ENCODE data around the gene PTF1A. TPM values are rescaled to one million over a fixed set of nuclear protein-coding genes. Genes with fewer than 3 reads are reported as not detected.

The PTF1A gene
- total and polyA plus RNA-seq, 10 of the 15 experiments (the other 5 are each of a cell fraction or from before 2014, with no cell fraction given), result not detected

DNA sequence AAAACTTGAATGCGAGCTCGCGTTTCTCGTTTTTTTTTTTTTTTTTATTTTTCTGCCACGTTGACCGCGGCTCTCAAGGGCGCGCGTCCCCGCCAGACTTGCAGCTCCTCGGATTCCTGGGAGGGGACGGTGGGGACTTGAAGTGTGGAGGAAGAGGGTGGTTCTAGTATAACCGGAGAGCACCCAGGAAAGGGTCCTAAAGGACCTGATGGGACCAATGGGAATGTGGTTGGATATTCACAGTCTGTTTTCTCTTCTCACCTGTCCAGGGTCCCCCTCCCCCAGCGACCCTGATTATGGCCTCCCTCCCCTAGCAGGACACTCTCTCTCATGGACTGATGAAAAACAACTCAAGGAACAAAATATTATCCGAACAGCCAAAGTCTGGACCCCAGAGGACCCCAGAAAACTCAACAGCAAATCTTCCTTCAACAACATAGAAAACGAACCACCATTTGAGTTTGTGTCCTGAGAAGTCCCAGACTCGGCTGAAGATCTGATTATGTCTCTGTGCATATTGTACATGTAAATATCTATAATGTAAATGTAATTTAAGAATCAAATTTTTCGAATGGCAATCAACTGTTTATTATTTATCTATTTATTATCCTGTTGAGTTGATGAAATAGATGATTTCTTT, 1.4 kb downstream of the PTF1A start:
- ChIA-PET CTCF (no interaction called here), POLR2A (interaction anchor here (0.6 kb wide), 1 partner anchor 56 kb away, joined by 3 read pairs; no protein-coding TSS in a partner anchor), SMC1A (ENCODE audit: uncharacterized antibody, unreplicated experiment) (no interaction called here), RAD21 (ENCODE audit: unreplicated experiment) (no interaction called here)
- H3K27me3 ChIP-seq (replicated peaks in 1 of 2; ENCODE audit: control insufficient read depth in 2 of 2, insufficient read depth in 2 of 2, low read length in 1 of 2), result peaks cover 0 to 6% of the 10 kb centered on the region in 2 experiments
- H3K79me2 ChIP-seq (ENCODE audit: control insufficient read depth, insufficient read depth, low read length), result no peaks in the 10 kb centered on the region
- 25% methylated on average over 19 of the region's 19 CpGs for WGBS (ENCODE audit: insufficient coverage, insufficient replicate concordance, low lambda C conversion rate, missing lambda C conversion rate)
- ATAC-seq, result no peak
- no peaks in the 10 kb centered on the region for H3K9me3 ChIP-seq (replicated peaks; ENCODE audit: control insufficient read depth, insufficient read depth, low read length)
- no peaks in the 10 kb centered on the region for H3K4me1 ChIP-seq (ENCODE audit: control insufficient read depth, insufficient read depth, low read length)
- H3K4me3 ChIP-seq, result no peak overlapping the region
- DNase-seq (ENCODE audit: low read depth, low spot score), result no peak
- TF ChIP-seq, protein P1, sequence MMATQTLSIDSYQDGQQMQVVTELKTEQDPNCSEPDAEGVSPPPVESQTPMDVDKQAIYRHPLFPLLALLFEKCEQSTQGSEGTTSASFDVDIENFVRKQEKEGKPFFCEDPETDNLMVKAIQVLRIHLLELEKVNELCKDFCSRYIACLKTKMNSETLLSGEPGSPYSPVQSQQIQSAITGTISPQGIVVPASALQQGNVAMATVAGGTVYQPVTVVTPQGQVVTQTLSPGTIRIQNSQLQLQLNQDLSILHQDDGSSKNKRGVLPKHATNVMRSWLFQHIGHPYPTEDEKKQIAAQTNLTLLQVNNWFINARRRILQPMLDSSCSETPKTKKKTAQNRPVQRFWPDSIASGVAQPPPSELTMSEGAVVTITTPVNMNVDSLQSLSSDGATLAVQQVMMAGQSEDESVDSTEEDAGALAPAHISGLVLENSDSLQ (IDR thresholded peaks at IDR 0.05), result no peak
- TF ChIP-seq SIN3A (IDR thresholded peaks at IDR 0.05; ENCODE audit: low read depth, low read length), result no peak
- TF ChIP-seq NFIC (IDR thresholded peaks at IDR 0.05; ENCODE audit: low read depth, low read length), result no peak
- no peak for TF ChIP-seq ZNF274 (IDR thresholded peaks at IDR 0.05; ENCODE audit: insufficient read depth, insufficient read length)
- TF ChIP-seq, protein P2, sequence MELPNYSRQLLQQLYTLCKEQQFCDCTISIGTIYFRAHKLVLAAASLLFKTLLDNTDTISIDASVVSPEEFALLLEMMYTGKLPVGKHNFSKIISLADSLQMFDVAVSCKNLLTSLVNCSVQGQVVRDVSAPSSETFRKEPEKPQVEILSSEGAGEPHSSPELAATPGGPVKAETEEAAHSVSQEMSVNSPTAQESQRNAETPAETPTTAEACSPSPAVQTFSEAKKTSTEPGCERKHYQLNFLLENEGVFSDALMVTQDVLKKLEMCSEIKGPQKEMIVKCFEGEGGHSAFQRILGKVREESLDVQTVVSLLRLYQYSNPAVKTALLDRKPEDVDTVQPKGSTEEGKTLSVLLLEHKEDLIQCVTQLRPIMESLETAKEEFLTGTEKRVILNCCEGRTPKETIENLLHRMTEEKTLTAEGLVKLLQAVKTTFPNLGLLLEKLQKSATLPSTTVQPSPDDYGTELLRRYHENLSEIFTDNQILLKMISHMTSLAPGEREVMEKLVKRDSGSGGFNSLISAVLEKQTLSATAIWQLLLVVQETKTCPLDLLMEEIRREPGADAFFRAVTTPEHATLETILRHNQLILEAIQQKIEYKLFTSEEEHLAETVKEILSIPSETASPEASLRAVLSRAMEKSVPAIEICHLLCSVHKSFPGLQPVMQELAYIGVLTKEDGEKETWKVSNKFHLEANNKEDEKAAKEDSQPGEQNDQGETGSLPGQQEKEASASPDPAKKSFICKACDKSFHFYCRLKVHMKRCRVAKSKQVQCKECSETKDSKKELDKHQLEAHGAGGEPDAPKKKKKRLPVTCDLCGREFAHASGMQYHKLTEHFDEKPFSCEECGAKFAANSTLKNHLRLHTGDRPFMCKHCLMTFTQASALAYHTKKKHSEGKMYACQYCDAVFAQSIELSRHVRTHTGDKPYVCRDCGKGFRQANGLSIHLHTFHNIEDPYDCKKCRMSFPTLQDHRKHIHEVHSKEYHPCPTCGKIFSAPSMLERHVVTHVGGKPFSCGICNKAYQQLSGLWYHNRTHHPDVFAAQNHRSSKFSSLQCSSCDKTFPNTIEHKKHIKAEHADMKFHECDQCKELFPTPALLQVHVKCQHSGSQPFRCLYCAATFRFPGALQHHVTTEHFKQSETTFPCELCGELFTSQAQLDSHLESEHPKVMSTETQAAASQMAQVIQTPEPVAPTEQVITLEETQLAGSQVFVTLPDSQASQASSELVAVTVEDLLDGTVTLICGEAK (IDR thresholded peaks at IDR 0.05; ENCODE audit: borderline replicate concordance), result no peak
- BruUV-seq (replicated peaks), result no TSS peak
- H3K9ac ChIP-seq (ENCODE audit: control insufficient read depth, insufficient read depth, low read length), result no peak overlapping the region
- no peaks in the 10 kb centered on the region for H3K36me3 ChIP-seq (ENCODE audit: control insufficient read depth in 2 of 2, insufficient read depth in 2 of 2, low read length in 1 of 2)
- H4K20me1 ChIP-seq (ENCODE audit: control insufficient read depth, insufficient read depth), result no peaks in the 10 kb centered on the region
- no peak for FAIRE-seq
- H3K4me2 ChIP-seq (ENCODE audit: control insufficient read depth, insufficient read depth), result no peak overlapping the region
- intact Hi-C loops (cut with micrococcal nuclease; ENCODE audit: unreplicated experiment) (no loop called here), in situ Hi-C loops (cut with MboI) (no loop called here)
- no peak overlapping the region for H3K27ac ChIP-seq (ENCODE audit: control insufficient read depth, insufficient read depth)
- H2AFZ ChIP-seq (ENCODE audit: control insufficient read depth, low read depth, low read length), result no peak overlapping the region

Measured in GM12878 (cell line).